Effector memory CD4-positive, alpha-beta T cell (primary cell): ENCODE measurements around the gene NBPF8.
"Not testable (repeated sequence)": the region's sequence is repeated elsewhere in the genome, so short reads cannot be mapped to it uniquely, and the experiment has no call there.

Experiments
- DNase-seq, 3 donors: peaks; one replicate each; pipeline ENCODE4 v3.0.0-alpha.2; 2020
- H3K27ac ChIP-seq: 2 replicates; pipeline ENCODE4 v1.7.0; 2013; ENCODE audit warnings: mild to moderate bottlenecking, low read length, moderate library complexity; ENCODE audit not compliant: insufficient read depth, poor library complexity, severe bottlenecking
- H3K27me3 ChIP-seq: replicated peaks from 2 replicates; pipeline ENCODE4 v1.7.0; 2013; ENCODE audit warnings: mild to moderate bottlenecking, low read length; ENCODE audit not compliant: insufficient read depth, control insufficient read depth, poor library complexity, severe bottlenecking
- H3K36me3 ChIP-seq: 2 replicates; pipeline ENCODE4 v1.7.0; 2013; ENCODE audit warnings: mild to moderate bottlenecking, low read length, moderate library complexity; ENCODE audit not compliant: control insufficient read depth, insufficient read depth
- H3K4me1 ChIP-seq: 2 replicates; pipeline ENCODE4 v1.7.0; 2013; ENCODE audit warnings: low read length, mild to moderate bottlenecking; ENCODE audit not compliant: control insufficient read depth, insufficient read depth, poor library complexity, severe bottlenecking
- H3K4me3 ChIP-seq: 2 replicates; pipeline ENCODE4 v1.7.0; 2013; ENCODE audit warnings: low read length, low read depth, mild to moderate bottlenecking; ENCODE audit not compliant: insufficient read depth, poor library complexity, severe bottlenecking
- H3K9me3 ChIP-seq: 2 replicates; pipeline ENCODE4 v1.7.0; 2013; ENCODE audit warnings: mild to moderate bottlenecking, low read length, moderate library complexity; ENCODE audit not compliant: control insufficient read depth
- total RNA-seq, 3 donors: gene quantifications; one replicate each; lab custom pipeline; 2026; lab: John Stamatoyannopoulos, UW

Gene NBPF8, protein sequence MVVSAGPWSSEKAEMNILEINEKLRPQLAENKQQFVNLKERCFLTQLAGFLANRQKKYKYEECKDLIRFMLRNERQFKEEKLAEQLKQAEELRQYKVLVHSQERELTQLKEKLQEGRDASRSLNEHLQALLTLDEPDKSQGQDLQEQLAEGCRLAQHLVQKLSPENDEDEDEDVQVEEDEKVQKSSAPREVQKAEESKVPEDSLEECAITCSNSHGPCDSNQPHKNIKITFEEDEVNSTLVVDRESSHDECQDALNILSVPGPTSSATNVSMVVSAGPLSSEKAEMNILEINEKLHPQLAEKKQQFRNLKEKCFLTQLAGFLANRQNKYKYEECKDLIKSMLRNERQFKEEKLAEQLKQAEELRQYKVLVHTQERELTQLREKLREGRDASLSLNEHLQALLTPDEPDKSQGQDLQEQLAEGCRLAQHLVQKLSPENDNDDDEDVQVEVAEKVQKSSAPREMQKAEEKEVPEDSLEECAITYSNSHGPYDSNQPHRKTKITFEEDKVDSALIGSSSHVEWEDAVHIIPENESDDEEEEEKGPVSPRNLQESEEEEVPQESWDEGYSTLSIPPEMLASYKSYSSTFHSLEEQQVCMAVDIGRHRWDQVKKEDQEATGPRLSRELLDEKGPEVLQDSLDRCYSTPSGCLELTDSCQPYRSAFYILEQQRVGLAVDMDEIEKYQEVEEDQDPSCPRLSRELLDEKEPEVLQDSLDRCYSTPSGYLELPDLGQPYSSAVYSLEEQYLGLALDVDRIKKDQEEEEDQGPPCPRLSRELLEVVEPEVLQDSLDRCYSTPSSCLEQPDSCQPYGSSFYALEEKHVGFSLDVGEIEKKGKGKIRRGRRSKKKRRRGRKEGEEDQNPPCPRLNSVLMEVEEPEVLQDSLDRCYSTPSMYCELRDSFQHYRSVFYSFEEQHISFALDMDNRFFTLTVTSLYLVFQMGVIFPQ
- 42.0 to 48.7 (median 43.6) reads per million in 3 donors for total RNA-seq

DNA sequence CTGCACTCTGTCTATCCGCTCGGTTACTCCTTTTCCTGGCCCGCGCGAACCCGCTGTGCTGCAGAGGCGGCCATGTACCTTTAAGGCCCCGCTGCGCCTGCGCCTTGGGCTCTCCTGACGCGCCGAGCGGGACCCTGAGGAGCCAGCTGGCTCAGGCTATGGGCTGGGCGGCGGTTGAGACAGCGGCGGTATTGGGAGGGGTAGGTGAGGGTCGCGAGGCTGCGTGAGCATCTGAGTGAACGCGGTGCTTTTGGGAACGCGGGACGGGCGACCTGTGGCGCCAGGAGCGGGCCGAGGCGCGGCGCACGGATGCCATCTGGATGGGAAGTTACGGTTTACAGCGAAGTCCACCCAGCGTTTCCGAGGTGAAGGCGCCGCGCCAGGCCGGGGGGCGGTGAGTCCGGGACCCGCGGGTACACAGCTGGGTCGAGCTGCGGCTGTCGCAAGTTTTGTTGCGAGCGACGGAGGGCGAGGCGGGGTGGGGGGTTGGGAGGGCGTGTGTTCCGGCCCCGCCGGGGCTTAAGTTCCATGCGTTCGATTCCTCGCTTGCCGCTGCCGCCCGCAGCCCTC, at the start of gene NBPF8:
Gene NBPF8 (plus strand): TSS at position 125 of the 570 bp plus-strand sequence. CDS start 21,488 bp downstream, outside the sequence.
- not testable (repeated sequence) for H3K36me3 ChIP-seq, H3K27me3 ChIP-seq
- peak; percentile 28 to 59 (median 51) for DNase-seq

DNA sequence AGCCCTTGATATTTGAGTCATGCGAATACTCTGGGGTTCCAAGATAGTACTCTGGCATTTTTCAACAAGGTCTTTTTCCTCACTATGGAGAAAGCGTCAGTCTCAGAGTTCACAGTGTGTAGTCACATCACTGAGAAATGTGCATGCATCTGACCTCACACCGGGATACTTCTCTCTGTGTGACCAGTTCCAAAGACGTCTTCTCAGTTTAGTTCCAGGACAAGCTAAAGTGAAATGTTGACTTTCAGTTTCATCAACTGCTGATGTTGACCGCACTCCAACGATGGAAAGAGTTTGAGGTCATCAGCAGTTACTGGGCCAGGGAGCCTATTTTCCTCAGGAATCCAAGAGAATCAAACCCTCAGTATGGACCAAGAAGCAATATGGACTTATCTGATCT, 47.1 kb upstream of the NBPF8 start:
- H3K27me3 ChIP-seq, H3K4me3 ChIP-seq, H3K4me1 ChIP-seq, DNase-seq, H3K27ac ChIP-seq, H3K36me3 ChIP-seq, H3K9me3 ChIP-seq: not testable (repeated sequence)

More for the DNA sequence above, at the start of gene NBPF8:
- not testable (repeated sequence) for H3K9me3 ChIP-seq, H3K4me1 ChIP-seq
- H3K27ac ChIP-seq = peak within 1 kb of the TSS; percentile 48
- peak within 1 kb of the TSS; percentile 50 for H3K4me3 ChIP-seq

GRCh38 chr1:120386651-120387050, 28.2 kb upstream of the NBPF8 start:
- not testable (repeated sequence) for DNase-seq, H3K36me3 ChIP-seq, H3K9me3 ChIP-seq, H3K27ac ChIP-seq, H3K27me3 ChIP-seq, H3K4me1 ChIP-seq, H3K4me3 ChIP-seq

GRCh38 chr1:120388597-120389126, 26.2 kb upstream of the NBPF8 start:
- not testable (repeated sequence) for H3K4me3 ChIP-seq, H3K4me1 ChIP-seq, H3K27ac ChIP-seq, H3K27me3 ChIP-seq, H3K9me3 ChIP-seq, H3K36me3 ChIP-seq
- DNase-seq = peak in 2 of 3 donors; percentile 8 to 21

- not testable (repeated sequence) for H3K36me3 ChIP-seq, H3K27me3 ChIP-seq, H3K4me1 ChIP-seq, H3K9me3 ChIP-seq, H3K4me3 ChIP-seq, H3K27ac ChIP-seq, DNase-seq
These were observed 23.5 kb upstream of the NBPF8 start for GRCh38 chr1:120391365-120391764.

GRCh38 chr1:120393316-120394232, 21.3 kb upstream of the NBPF8 start:
- not testable (repeated sequence) for H3K27ac ChIP-seq, DNase-seq, H3K36me3 ChIP-seq, H3K4me1 ChIP-seq, H3K9me3 ChIP-seq, H3K4me3 ChIP-seq, H3K27me3 ChIP-seq

- H3K9me3 ChIP-seq, H3K27me3 ChIP-seq, DNase-seq, H3K4me1 ChIP-seq, H3K36me3 ChIP-seq, H3K27ac ChIP-seq, H3K4me3 ChIP-seq: not testable (repeated sequence)
These were observed 9.5 kb upstream of the NBPF8 start for GRCh38 chr1:120405348-120405747.

DNA sequence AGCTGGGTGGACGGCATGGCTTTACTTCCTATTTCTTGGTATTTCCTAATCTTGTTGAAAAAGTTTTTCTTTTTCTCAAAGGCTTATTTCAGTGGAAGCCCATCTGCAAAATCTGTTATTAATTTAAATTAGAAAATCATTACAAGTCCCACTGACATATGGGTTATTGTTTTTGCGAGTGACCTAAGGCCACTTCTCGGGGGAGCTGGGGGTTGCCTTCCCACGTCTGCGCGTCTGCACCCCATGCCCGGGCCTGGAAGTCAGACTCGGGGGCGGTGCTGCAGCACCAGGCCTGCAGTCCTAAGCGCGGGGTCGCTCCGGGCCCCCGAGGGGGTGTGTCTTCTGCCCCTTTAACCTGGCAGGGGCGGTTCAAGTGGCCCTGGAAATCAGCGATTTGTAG, 384 bp upstream of the NBPF8 start:
- not testable (repeated sequence) for H3K4me1 ChIP-seq, DNase-seq, H3K9me3 ChIP-seq, H3K36me3 ChIP-seq, H3K27me3 ChIP-seq, H3K4me3 ChIP-seq
- peak overlapping the region; percentile 18 for H3K27ac ChIP-seq

GRCh38 chr1:120415492-120415961, 692 bp downstream of the NBPF8 start:
- H3K9me3 ChIP-seq = not testable (repeated sequence)

More at GRCh38 chr1:120415492-120415961, 692 bp downstream of the NBPF8 start:
- H3K27ac ChIP-seq = peak overlapping the region; percentile 48
- not testable (repeated sequence) for H3K27me3 ChIP-seq, H3K4me1 ChIP-seq, H3K36me3 ChIP-seq
- peak in 2 of 3 donors; percentile 30 to 36 for DNase-seq
- peak overlapping the region; percentile 50 for H3K4me3 ChIP-seq
